Measurements from ENCODE around the gene VAC14.

Gene VAC14

DNA sequence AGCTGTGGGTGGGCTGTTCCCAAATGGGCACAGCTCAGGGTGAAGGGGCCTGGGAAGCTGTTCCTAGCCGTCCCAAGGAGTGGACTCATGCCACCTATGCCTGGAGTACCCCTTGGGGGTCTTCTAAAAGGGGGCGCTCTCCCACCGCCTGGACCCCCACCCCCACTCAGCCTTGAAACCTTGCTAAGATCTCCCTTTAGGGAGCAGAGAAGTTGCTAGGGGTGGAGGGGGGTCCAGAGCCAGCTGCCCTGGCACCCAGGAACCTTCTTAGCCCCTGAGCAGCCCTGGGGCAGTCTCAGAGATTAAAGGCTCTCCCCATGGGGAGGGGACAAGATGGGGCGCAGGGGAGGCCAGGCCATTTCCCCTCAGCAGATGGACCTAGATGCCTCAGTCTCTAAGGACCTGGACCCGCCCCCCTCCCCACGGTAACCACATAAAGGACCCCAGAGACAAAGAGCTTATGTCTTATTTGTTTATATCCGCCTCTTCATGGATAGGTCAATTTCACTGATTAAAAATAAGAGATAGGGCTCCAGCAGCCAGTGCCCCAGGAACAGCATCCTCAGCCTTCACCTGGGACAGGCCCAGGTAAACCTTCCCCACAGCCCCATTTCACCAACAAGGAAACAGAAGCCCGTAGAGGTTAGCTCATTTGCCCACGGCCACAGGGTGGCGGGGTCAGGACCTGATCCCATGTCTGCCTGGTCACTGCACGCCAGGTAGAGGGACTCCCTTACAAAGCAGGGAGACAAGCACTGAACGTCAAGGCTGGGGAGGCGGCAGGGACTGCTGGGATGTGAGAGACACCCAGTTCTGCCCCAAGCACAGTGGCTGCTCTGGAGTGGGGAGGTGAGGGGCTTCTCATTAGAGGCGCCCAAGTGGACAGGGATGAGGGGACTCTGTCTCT, 118.5 kb downstream of the VAC14 start:
- H3K4me3 ChIP-seq: peak overlapping the region; percentile 86
- no peak for DNase-seq (ENCODE audit: low spot score)
- no peak for TF ChIP-seq CTCF (IDR thresholded peaks at IDR 0.05)
- peak overlapping the region; percentile 86 to 100 for H3K27ac ChIP-seq

DNA sequence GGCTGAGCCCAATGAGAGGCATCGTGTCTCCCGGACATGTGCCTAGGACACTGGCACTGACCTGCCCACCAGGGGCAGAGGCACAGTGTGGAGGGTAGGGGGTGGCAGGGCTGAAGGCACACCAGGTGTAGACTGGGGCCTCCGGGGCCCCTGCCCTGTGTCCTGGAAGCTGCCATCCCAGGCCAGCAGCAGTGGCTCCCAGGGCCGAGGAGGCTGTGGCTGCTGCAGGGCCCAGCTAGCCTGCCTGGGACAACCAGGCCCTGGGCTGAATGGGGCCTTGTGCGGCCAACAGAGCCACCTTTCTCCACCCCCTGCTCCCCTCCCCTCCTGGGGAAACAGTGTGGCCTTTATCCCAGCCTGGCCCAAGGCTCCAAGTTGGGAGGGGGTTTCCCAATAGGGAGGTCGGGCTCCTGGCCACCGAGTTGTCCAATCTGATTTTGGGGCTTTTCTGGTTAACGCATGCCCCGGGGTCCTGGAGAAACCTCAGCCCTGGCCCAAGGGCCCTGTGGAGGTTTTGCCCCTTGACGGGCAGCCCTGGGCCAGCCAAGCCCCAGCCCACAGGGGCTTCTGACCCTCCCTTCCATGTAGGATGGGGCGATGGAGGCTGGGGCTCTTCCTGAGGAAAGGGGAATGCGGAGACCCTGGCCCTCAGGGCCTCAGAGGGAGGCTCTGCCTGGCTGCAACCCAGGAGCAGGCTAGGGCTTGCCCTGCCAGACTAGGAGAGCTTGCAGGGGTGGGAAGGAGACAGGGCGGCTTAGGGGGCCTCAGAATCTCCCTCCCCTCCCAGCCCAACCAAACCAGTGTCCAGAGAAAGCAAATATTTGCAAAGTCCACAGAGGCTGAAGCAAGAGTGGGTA, 119.3 kb downstream of the VAC14 start:
- Histone ChIP-seq H3K4me3 (peak overlapping the region; percentile 37), H3K27ac (peak overlapping the region; percentile 86 to 100)
- DNase-seq (ENCODE audit: low spot score): no peak
- no peak for TF ChIP-seq CTCF (IDR thresholded peaks at IDR 0.05)

GRCh38 chr16:70680495-70681381, 120.2 kb downstream of the VAC14 start:
- no peak for DNase-seq (ENCODE audit: low spot score)
- Histone ChIP-seq H3K4me3 (peak overlapping the region; percentile 37), H3K27ac (peak overlapping the region; percentile 86 to 100)
- TF ChIP-seq CTCF (IDR thresholded peaks at IDR 0.05): no peak

GRCh38 chr16:70679671-70680494, 121.1 kb downstream of the VAC14 start:
- Histone ChIP-seq H3K27ac (peak overlapping the region; percentile 86 to 100), H3K4me3 (peak overlapping the region; percentile 19)
- TF ChIP-seq CTCF (IDR thresholded peaks at IDR 0.05): peak; percentile 44
- DNase-seq (ENCODE audit: low spot score): no peak

- Histone ChIP-seq H3K27ac (peak overlapping the region; percentile 26 to 37), H3K4me3 (no peak overlapping the region)
- no peak for DNase-seq (ENCODE audit: low spot score)
- no peak for TF ChIP-seq CTCF (IDR thresholded peaks at IDR 0.05)
Measured at GRCh38 chr16:70678898-70679670, 121.9 kb downstream of the VAC14 start.
